OCI-LY7 (cell line): ENCODE results near the gene PDE8B. TPM values are rescaled to one million over a fixed set of nuclear protein-coding genes. Genes with fewer than 3 reads are reported as not detected.

ENCODE experiments used
- BruUV-seq: library from RNA; stranded (reverse); fragments of 400-500 nt; replicated peaks from 2 replicates; lab custom pipeline; 2021; lab: Mats Ljungman, UMichigan
- CTCF ChIA-PET: fragments of 300-600 bp; sonication (Branson Sonifier 250); formaldehyde crosslinking; loops from one replicate; lab custom pipeline; 2022; ENCODE audit warnings: antibody characterized with exemption; ENCODE audit not compliant: unreplicated experiment; lab: Charles Lee
- POLR2A ChIA-PET: fragments of 300-600 bp; sonication (Branson Sonifier 250); formaldehyde crosslinking; loops from one replicate; lab custom pipeline; 2022; ENCODE audit warnings: antibody characterized with exemption; lab: Charles Lee
- DNase-seq: peaks from one replicate; pipeline ENCODE4 v3.0.0-alpha.2; 2015; ENCODE audit warnings: low spot score
- H2AFZ ChIP-seq: fragments of 200-600 bp; sonication (generic), shearing (Covaris generic); 2 replicates; pipeline ENCODE4 v1.6.1; 2014; ENCODE audit warnings: mild to moderate bottlenecking, antibody characterized with exemption, low read length, moderate library complexity
- H3K27ac ChIP-seq: fragments of 200-600 bp; sonication (generic); 2 replicates; pipeline ENCODE4 v1.5.1; 2014; ENCODE audit warnings: mixed run types, low read depth, mild to moderate bottlenecking, moderate library complexity, low read length, inconsistent platforms; ENCODE audit not compliant: poor library complexity, severe bottlenecking
- H3K36me3 ChIP-seq: fragments of 200-600 bp; sonication (generic); 2 replicates; pipeline ENCODE4 v1.6.1; 2014; ENCODE audit warnings: mild to moderate bottlenecking, antibody characterized with exemption, low read length, moderate library complexity, mixed read lengths; ENCODE audit not compliant: insufficient read depth
- H3K4me1 ChIP-seq: fragments of 200-600 bp; sonication (generic); 2 replicates; pipeline ENCODE4 v1.5.1; 2014; ENCODE audit warnings: mild to moderate bottlenecking, low read length; ENCODE audit not compliant: insufficient read depth, poor library complexity, severe bottlenecking
- H3K4me2 ChIP-seq: fragments of 200-600 bp; sonication (generic); 2 replicates; pipeline ENCODE4 v1.6.1; 2014; ENCODE audit warnings: mild to moderate bottlenecking, low read length
- H3K4me3 ChIP-seq: fragments of 200-600 bp; sonication (generic); 2 replicates; pipeline ENCODE4 v1.5.1; 2014; ENCODE audit warnings: mild to moderate bottlenecking, low read depth, low read length; ENCODE audit not compliant: poor library complexity, severe bottlenecking
- H3K79me2 ChIP-seq: fragments of 200-600 bp; sonication (generic); 2 replicates; pipeline ENCODE4 v1.6.1; 2016; ENCODE audit warnings: low read depth, mild to moderate bottlenecking, low read length, moderate library complexity, mixed read lengths; ENCODE audit not compliant: insufficient read depth
- H3K9me2 ChIP-seq: fragments of 200-600 bp; sonication (generic); 2 replicates; pipeline ENCODE4 v1.6.1; 2016; ENCODE audit warnings: mild to moderate bottlenecking, low read length, mixed read lengths; ENCODE audit not compliant: insufficient read depth
- H3K9me3 ChIP-seq: fragments of 200-600 bp; sonication (generic); 2 replicates; pipeline ENCODE4 v1.6.1; 2014; ENCODE audit warnings: mild to moderate bottlenecking, mixed run types, low read length, mixed read lengths
- H4K20me1 ChIP-seq: fragments of 200-600 bp; sonication (generic); 2 replicates; pipeline ENCODE4 v1.6.1; 2014; ENCODE audit warnings: mild to moderate bottlenecking, antibody characterized with exemption, low read length, moderate library complexity, mixed read lengths; ENCODE audit not compliant: insufficient read depth
- EZH2phosphoT487 ChIP-seq: fragments of 200-600 bp; sonication (generic); IDR thresholded peaks from 2 replicates; pipeline ENCODE4 v1.6.1; 2018; ENCODE audit warnings: low read depth, borderline replicate concordance, mild to moderate bottlenecking, mixed run types, antibody characterized with exemption, low read length, moderate library complexity, mixed read lengths
- intact Hi-C: fragments of 100-400 bp; cut with micrococcal nuclease; formaldehyde crosslinking; loops from one replicate; pipeline ENCODE4 v1.10.0; 2022; ENCODE audit not compliant: unreplicated experiment
- total RNA-seq, 2 experiments: library from RNA; depleted of rRNA in 1 of 2; stranded (reverse); fragments of >200 nt in 1 of 2; shearing (Covaris generic) in 1 of 2; gene quantifications; 2 replicates each; pipeline ENCODE4 v1.2.3, GENCODE V29; 2014 to 2022
- TF ChIP-seq, protein P1 (sequence below): fragments of 200-600 bp; sonication (generic); conservative IDR thresholded peaks from 2 replicates; pipeline ENCODE4 v1.5.1; 2014; ENCODE audit warnings: mild to moderate bottlenecking, antibody characterized with exemption, low read length, moderate library complexity, mixed read lengths

The PDE8B gene
- total RNA-seq, 2 experiments from 2014 or later, result 0.21 to 0.22 TPM

DNA sequence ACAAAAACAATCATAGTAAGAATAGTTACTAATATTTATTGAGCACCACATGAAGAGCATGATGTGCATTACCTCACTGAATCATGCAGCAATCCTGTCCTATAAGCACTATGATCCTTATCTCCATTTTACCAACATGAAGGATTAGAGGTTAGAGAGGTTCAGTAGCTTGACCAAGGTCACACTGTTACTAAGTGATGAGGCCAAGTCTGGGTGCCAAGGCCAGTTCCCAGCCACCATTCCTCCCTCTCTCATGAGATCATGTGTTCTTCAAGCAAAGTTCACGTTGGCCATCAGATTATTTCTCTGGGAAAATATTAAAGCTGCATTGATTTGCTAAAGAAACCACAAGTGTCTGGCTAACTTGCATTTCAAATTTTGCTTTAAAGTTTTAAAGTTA is 31.0 kb downstream of the PDE8B start:
- Histone ChIP-seq H3K9me2 (no peaks in the 10 kb centered on the region), H3K36me3 (no peaks in the 10 kb centered on the region), H2AFZ (no peak overlapping the region), H3K79me2 (no peaks in the 10 kb centered on the region), H3K9me3 (no peaks in the 10 kb centered on the region), H3K4me3 (no peak overlapping the region), H3K27ac (no peak overlapping the region), H3K4me2 (no peak overlapping the region), H4K20me1 (no peaks in the 10 kb centered on the region), H3K4me1 (no peaks in the 10 kb centered on the region)
- no TSS peak for BruUV-seq
- POLR2A ChIA-PET, result interaction anchor here (0.6 kb wide), 1 partner anchor 306 kb away, joined by 3 read pairs; no protein-coding TSS in a partner anchor
- no peak for DNase-seq
- CTCF ChIA-PET, result no interaction called here
- TF ChIP-seq, protein P1, sequence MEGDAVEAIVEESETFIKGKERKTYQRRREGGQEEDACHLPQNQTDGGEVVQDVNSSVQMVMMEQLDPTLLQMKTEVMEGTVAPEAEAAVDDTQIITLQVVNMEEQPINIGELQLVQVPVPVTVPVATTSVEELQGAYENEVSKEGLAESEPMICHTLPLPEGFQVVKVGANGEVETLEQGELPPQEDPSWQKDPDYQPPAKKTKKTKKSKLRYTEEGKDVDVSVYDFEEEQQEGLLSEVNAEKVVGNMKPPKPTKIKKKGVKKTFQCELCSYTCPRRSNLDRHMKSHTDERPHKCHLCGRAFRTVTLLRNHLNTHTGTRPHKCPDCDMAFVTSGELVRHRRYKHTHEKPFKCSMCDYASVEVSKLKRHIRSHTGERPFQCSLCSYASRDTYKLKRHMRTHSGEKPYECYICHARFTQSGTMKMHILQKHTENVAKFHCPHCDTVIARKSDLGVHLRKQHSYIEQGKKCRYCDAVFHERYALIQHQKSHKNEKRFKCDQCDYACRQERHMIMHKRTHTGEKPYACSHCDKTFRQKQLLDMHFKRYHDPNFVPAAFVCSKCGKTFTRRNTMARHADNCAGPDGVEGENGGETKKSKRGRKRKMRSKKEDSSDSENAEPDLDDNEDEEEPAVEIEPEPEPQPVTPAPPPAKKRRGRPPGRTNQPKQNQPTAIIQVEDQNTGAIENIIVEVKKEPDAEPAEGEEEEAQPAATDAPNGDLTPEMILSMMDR, result no peak
- TF ChIP-seq EZH2phosphoT487, result no peak
- intact Hi-C loops, result no loop called here

DNA sequence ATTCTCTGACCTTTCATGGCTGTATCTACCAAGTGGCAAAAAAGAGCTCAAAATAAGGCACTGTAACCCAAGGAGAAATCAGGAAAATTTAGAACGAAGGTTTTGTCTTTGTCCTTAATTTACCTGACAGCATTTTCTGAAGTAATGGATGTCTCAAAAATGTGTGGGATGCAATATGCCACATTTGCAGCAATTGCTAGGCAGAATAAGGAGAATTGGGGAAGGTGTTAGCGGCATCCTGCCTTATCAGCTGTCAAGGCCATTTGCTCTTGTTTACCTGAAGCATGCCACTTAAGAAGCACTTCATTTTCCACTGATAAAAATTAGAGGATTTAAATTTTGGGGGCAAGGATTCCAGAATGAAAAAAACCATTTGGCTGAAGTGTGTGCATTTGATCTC is 39.0 kb downstream of the PDE8B start:
- no peaks in the 10 kb centered on the region for H3K36me3 ChIP-seq
- no peak overlapping the region for H3K4me2 ChIP-seq
- no peaks in the 10 kb centered on the region for H3K4me1 ChIP-seq
- no peak overlapping the region for H2AFZ ChIP-seq
- BruUV-seq, result no TSS peak
- ChIA-PET CTCF (no interaction called here), POLR2A (no interaction called here)
- no peak overlapping the region for H3K27ac ChIP-seq
- intact Hi-C loops, result no loop called here
- H4K20me1 ChIP-seq, result no peaks in the 10 kb centered on the region
- H3K9me2 ChIP-seq, result no peaks in the 10 kb centered on the region
- H3K9me3 ChIP-seq, result no peaks in the 10 kb centered on the region
- DNase-seq, result no peak
- H3K4me3 ChIP-seq, result no peak overlapping the region
- H3K79me2 ChIP-seq, result no peaks in the 10 kb centered on the region
- TF ChIP-seq, protein P1, result no peak

DNA sequence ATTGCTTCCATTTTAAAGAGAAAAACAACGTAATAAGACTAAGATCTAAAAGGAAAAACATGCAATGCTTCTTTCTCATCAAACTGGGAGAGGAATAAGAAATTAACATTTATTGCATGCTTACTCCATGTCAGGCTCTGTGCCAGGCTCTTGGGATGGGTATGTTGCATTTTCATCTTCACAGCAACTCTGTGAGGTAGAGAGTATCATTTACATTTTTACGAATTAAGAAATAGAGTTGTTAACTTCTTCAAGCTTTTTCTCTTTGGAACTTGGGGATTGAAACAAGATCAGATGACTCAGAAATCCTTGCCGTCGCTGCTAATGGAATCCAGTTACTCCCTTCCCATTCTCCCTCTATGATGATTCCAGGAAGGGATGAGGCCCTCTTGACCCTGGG is 39.5 kb downstream of the PDE8B start:
- Histone ChIP-seq H3K79me2 (no peaks in the 10 kb centered on the region), H3K36me3 (no peaks in the 10 kb centered on the region), H3K4me2 (no peak overlapping the region), H3K27ac (no peak overlapping the region), H3K9me3 (no peaks in the 10 kb centered on the region), H2AFZ (no peak overlapping the region), H3K4me3 (no peak overlapping the region), H3K9me2 (no peaks in the 10 kb centered on the region), H3K4me1 (no peaks in the 10 kb centered on the region), H4K20me1 (no peaks in the 10 kb centered on the region)
- ChIA-PET POLR2A (no interaction called here), CTCF (no interaction called here)
- BruUV-seq, result no TSS peak
- no peak for TF ChIP-seq EZH2phosphoT487
- intact Hi-C loops, result no loop called here
- DNase-seq, result no peak
